Neutrophil (primary cell): ENCODE measurements around the gene MESP1.

Experiments
- H3K27ac ChIP-seq: fragments of 200-600 bp; sonication (generic); 2 replicates; pipeline ENCODE4 v1.5.1; 2016; ENCODE audit warnings: mild to moderate bottlenecking, moderate library complexity
- H3K27me3 ChIP-seq: fragments of 200-600 bp; sonication (generic); 2 replicates; pipeline ENCODE4 v1.6.0; 2016; ENCODE audit warnings: mild to moderate bottlenecking
- H3K36me3 ChIP-seq: fragments of 200-600 bp; sonication (generic); 2 replicates; pipeline ENCODE4 v1.5.1; 2017
- H3K4me1 ChIP-seq, 2 experiments: fragments of 200-600 bp in 1 of 2; sonication (generic) in 1 of 2; 1 replicate in 1 of 2; 2 replicates in 1 of 2; pipeline versions ENCODE4 v1.5.1 to v1.6.1; 2013 to 2016; ENCODE audit warnings: low read depth in 1 of 2, low read length in 1 of 2, mild to moderate bottlenecking in 1 of 2, moderate library complexity in 1 of 2; ENCODE audit not compliant: control insufficient read depth in 1 of 2, insufficient read depth in 1 of 2
- H3K4me3 ChIP-seq, 2 experiments: fragments of 200-600 bp in 1 of 2; sonication (generic) in 1 of 2; 1 replicate in 1 of 2; 2 replicates in 1 of 2; pipeline ENCODE4 v1.5.1; 2013 to 2016; ENCODE audit warnings: low read depth in 1 of 2, low read length in 1 of 2, mild to moderate bottlenecking in 1 of 2, moderate library complexity in 1 of 2
- H3K9me3 ChIP-seq: fragments of 200-600 bp; sonication (generic); 2 replicates; pipeline ENCODE4 v1.5.1; 2016
- TF ChIP-seq, protein P1 (sequence below): fragments of 200-600 bp; sonication (generic); IDR thresholded peaks from 2 replicates; pipeline ENCODE4 v1.5.1; 2016; ENCODE audit warnings: antibody characterized with exemption

MESP1 gene

DNA sequence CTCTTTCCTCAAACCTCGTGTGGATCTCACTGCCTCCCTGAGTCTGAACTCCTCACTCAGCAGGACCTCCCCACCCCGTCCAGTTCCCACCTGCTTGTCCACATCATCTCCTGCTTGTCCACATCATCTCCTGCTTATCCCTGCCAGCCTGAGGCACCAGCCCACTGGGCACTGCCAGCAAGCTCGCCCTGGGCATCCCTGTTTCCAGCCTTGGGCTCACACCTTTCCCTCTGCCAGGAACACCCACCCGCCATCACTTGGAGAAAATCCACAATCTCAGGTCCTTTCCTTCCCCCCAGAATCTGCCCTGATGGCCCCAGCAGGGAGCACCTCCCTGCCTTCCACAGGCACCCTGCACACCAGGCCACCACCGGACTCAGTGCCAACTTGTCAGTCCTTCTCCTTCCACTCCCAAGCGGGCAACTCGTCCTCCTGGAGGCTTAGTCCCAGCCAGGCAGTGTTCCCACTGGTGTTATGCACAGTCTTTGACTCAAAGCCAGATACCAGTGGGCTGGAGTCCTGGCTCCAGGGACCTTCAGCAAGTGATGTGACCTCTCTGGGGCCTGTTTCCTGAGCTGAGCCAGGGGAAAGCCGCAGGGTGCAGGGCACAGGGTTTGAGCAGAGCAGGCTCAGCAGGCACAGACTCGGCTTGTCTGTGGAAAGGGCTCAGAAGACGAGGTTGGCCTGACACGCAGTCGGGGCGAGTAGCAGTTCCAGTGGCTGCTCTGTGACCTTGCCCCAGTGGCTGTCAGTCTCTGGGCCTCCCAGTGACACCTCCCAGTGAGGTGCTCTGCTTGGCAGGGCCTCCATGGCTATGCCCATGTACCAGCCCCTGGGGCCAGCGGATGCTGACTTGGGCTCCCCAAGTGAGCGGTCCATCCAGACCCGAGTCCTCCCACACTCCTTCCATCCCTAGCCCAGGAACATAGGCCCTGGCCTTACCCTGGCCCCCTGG lies 15.6 kb upstream of the MESP1 start:
- Histone ChIP-seq H3K27ac (no peak overlapping the region), H3K4me1 (peaks cover 3 to 5% of the 10 kb centered on the region in 2 experiments), H3K36me3 (no peaks in the 10 kb centered on the region), H3K4me3 (no peak overlapping the region), H3K9me3 (no peaks in the 10 kb centered on the region), H3K27me3 (no peaks in the 10 kb centered on the region)
- TF ChIP-seq, protein P1, sequence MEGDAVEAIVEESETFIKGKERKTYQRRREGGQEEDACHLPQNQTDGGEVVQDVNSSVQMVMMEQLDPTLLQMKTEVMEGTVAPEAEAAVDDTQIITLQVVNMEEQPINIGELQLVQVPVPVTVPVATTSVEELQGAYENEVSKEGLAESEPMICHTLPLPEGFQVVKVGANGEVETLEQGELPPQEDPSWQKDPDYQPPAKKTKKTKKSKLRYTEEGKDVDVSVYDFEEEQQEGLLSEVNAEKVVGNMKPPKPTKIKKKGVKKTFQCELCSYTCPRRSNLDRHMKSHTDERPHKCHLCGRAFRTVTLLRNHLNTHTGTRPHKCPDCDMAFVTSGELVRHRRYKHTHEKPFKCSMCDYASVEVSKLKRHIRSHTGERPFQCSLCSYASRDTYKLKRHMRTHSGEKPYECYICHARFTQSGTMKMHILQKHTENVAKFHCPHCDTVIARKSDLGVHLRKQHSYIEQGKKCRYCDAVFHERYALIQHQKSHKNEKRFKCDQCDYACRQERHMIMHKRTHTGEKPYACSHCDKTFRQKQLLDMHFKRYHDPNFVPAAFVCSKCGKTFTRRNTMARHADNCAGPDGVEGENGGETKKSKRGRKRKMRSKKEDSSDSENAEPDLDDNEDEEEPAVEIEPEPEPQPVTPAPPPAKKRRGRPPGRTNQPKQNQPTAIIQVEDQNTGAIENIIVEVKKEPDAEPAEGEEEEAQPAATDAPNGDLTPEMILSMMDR, result no peak

GRCh38 chr15:89765694-89766093 lies 14.6 kb upstream of the MESP1 start:
- Histone ChIP-seq H3K9me3 (no peaks in the 10 kb centered on the region), H3K27ac (no peak overlapping the region), H3K4me1 (peaks cover 3 to 9% of the 10 kb centered on the region in 2 experiments), H3K27me3 (no peaks in the 10 kb centered on the region), H3K4me3 (no peak overlapping the region), H3K36me3 (no peaks in the 10 kb centered on the region)
- TF ChIP-seq, protein P1, result no peak

DNA sequence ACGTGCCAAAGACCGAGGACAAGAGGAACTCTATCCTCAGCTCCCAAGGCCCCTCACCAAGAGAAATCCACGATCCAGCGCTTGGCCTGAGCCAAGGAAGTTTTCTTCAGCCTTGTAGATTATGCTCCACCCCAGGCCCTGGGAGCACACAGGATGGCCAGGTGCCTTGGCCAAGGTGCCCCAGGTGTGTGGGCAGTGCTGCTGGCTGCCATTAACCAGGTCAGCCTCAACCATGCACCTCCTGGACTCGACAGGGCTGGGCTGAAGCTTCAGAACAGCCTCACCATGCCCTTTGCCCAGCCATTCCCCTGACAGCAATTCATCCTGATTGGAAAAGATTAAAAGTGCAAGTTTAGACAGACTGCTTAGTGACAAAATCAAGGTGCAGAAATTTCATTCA lies 10.9 kb upstream of the MESP1 start:
- H3K36me3 ChIP-seq, result no peaks in the 10 kb centered on the region
- TF ChIP-seq, protein P1, result no peak
- no peak overlapping the region for H3K27ac ChIP-seq
- no peaks in the 10 kb centered on the region for H3K27me3 ChIP-seq
- H3K9me3 ChIP-seq, result no peaks in the 10 kb centered on the region
- peaks cover 13% of the 10 kb centered on the region in 2 experiments for H3K4me1 ChIP-seq
- no peak overlapping the region for H3K4me3 ChIP-seq

- TF ChIP-seq, protein P1, result no peak
- Histone ChIP-seq H3K9me3 (no peaks in the 10 kb centered on the region), H3K27me3 (no peaks in the 10 kb centered on the region), H3K4me1 (peaks cover 13% of the 10 kb centered on the region in 2 experiments), H3K27ac (no peak overlapping the region), H3K36me3 (no peaks in the 10 kb centered on the region), H3K4me3 (no peak overlapping the region)
Measured at GRCh38 chr15:89761009-89761831, 10.2 kb upstream of the MESP1 start.

- TF ChIP-seq, protein P1, result peak; percentile 94
- H3K27me3 ChIP-seq, result no peaks in the 10 kb centered on the region
- peaks cover 13% of the 10 kb centered on the region in 2 experiments for H3K4me1 ChIP-seq
- no peaks in the 10 kb centered on the region for H3K36me3 ChIP-seq
- H3K27ac ChIP-seq, result no peak overlapping the region
- no peak overlapping the region for H3K4me3 ChIP-seq
- no peaks in the 10 kb centered on the region for H3K9me3 ChIP-seq
Measured at GRCh38 chr15:89760303-89761008, 9.4 kb upstream of the MESP1 start.
